GM12878 (cell line): Measurements from ENCODE around the gene ABCC9. TPM values are rescaled to one million over a fixed set of nuclear protein-coding genes. Genes with fewer than 3 reads are reported as not detected.

ENCODE experiments used
- ATAC-seq: fragments of 200-7000 bp; cut with Tn5 transposase; 3 replicates; pipeline ENCODE4 v1.9.1; 2020; ENCODE audit warnings: mild to moderate bottlenecking, moderate library complexity
- BruUV-seq: library from RNA; stranded (reverse); fragments of 400-500 nt; replicated peaks from 2 replicates; lab custom pipeline; 2021; lab: Mats Ljungman, UMichigan
- CTCF ChIA-PET: fragments of 300-600 bp; sonication (Branson Sonifier 250); formaldehyde crosslinking; extraction: SDS; loops from one replicate; lab custom pipeline; 2021; ENCODE audit warnings: inconsistent platforms; lab: Yijun Ruan, JAX
- POLR2A ChIA-PET: fragments of 350-600 bp; formaldehyde crosslinking; extraction: SDS; loops from one replicate; lab custom pipeline; 2021; ENCODE audit warnings: inconsistent platforms; lab: Charles Lee
- RAD21 ChIA-PET: fragments of 300-600 bp; sonication (Branson Sonifier 250); formaldehyde crosslinking; loops from one replicate; lab custom pipeline; 2023; ENCODE audit warnings: antibody characterized with exemption; ENCODE audit not compliant: unreplicated experiment; lab: Charles Lee
- SMC1A ChIA-PET: fragments of 300-600 bp; sonication (Branson Sonifier 250); formaldehyde crosslinking; loops from one replicate; lab custom pipeline; 2023; ENCODE audit not compliant: unreplicated experiment, uncharacterized antibody; lab: Charles Lee
- DNase-seq: peaks from one replicate; pipeline ENCODE4 v3.0.0-alpha.2; 2011; ENCODE audit warnings: low read depth, low spot score
- FAIRE-seq: peaks from 3 replicates; lab custom pipeline; 2011; peaks lifted over from hg19 to GRCh38; lab: Jason Lieb, UNC
- H2AFZ ChIP-seq: 2 replicates; pipeline ENCODE4 v1.6.0; 2011; ENCODE audit warnings: low read depth, low read length, control low read depth; ENCODE audit not compliant: control insufficient read depth
- H3K27ac ChIP-seq: 2 replicates; pipeline ENCODE4 v1.5.1; 2011; ENCODE audit warnings: control low read depth; ENCODE audit not compliant: control insufficient read depth, insufficient read depth
- H3K27me3 ChIP-seq, 2 experiments: replicated peaks in 1 of 2; 2 replicates each; pipeline versions ENCODE4 v1.6.0 to v1.6.1; 2011; ENCODE audit warnings: low read length in 1 of 2; ENCODE audit not compliant: control insufficient read depth in 2 of 2, insufficient read depth in 2 of 2
- H3K36me3 ChIP-seq, 2 experiments: 2 replicates each; pipeline ENCODE4 v1.5.1; 2011; ENCODE audit warnings: low read length in 1 of 2; ENCODE audit not compliant: control insufficient read depth in 2 of 2, insufficient read depth in 2 of 2
- H3K4me1 ChIP-seq: 2 replicates; pipeline ENCODE4 v1.6.1; 2011; ENCODE audit warnings: mild to moderate bottlenecking, low read length, moderate library complexity, mixed read lengths; ENCODE audit not compliant: control insufficient read depth, insufficient read depth
- H3K4me2 ChIP-seq: 2 replicates; pipeline ENCODE4 v1.6.0; 2011; ENCODE audit warnings: control low read depth; ENCODE audit not compliant: control insufficient read depth, insufficient read depth
- H3K4me3 ChIP-seq: fragments of 200-600 bp; sonication (generic); 2 replicates; pipeline ENCODE4 v1.5.1; 2016
- H3K79me2 ChIP-seq: 2 replicates; pipeline ENCODE4 v1.6.0; 2011; ENCODE audit warnings: low read length; ENCODE audit not compliant: control insufficient read depth, insufficient read depth
- H3K9ac ChIP-seq: 2 replicates; pipeline ENCODE4 v1.8.0; 2011; ENCODE audit warnings: low read length, control low read depth, mixed read lengths; ENCODE audit not compliant: control insufficient read depth, insufficient read depth
- H3K9me3 ChIP-seq: replicated peaks from 3 replicates; pipeline ENCODE4 v1.5.1; 2011; ENCODE audit warnings: mild to moderate bottlenecking, low read length; ENCODE audit not compliant: control insufficient read depth, insufficient read depth
- H4K20me1 ChIP-seq: 2 replicates; pipeline ENCODE4 v1.6.0; 2011; ENCODE audit not compliant: control insufficient read depth, insufficient read depth
- ASH2L ChIP-seq: fragments of 300-600, 200-600 bp; sonication (generic); IDR thresholded peaks from 2 replicates; pipeline ENCODE4 v1.6.1; 2017; ENCODE audit warnings: low read depth, mild to moderate bottlenecking, borderline replicate concordance
- BMI1 ChIP-seq: fragments of 450-650 bp; IDR thresholded peaks from 2 replicates; pipeline ENCODE4 v1.6.1; 2016; ENCODE audit warnings: mild to moderate bottlenecking, moderate library complexity, borderline replicate concordance
- BRCA1 ChIP-seq: IDR thresholded peaks from 2 replicates; pipeline ENCODE4 v1.6.1; 2011; ENCODE audit warnings: low read depth, low read length, improper control_type of control experiment
- CBFB ChIP-seq: IDR thresholded peaks from 2 replicates; pipeline ENCODE4 v1.6.1; 2016; ENCODE audit warnings: antibody characterized with exemption, low read depth
- CREM ChIP-seq: IDR thresholded peaks from 2 replicates; pipeline ENCODE4 v1.6.1; 2014; ENCODE audit warnings: antibody characterized with exemption, low read depth
- EGR1 ChIP-seq, 2 experiments: IDR thresholded peaks; 1 replicate in 1 of 2; 2 replicates in 1 of 2; pipeline ENCODE4 v1.6.1; 2011 to 2012; ENCODE audit warnings: low read depth in 2 of 2, low read length in 2 of 2, borderline replicate concordance in 1 of 2, mild to moderate bottlenecking in 1 of 2, moderate library complexity in 1 of 2
- MEF2B ChIP-seq: fragments of 450-650 bp; IDR thresholded peaks from 2 replicates; pipeline ENCODE4 v1.6.1; 2018; ENCODE audit warnings: mild to moderate bottlenecking, moderate library complexity; ENCODE audit not compliant: partially characterized antibody, poor library complexity, severe bottlenecking
- NR2C1 ChIP-seq: fragments of 450-650 bp; IDR thresholded peaks from 2 replicates; pipeline ENCODE4 v1.6.1; 2017; ENCODE audit warnings: antibody characterized with exemption, mild to moderate bottlenecking, moderate library complexity
- PAX5 ChIP-seq: IDR thresholded peaks from 2 replicates; pipeline ENCODE4 v1.6.1; 2011; ENCODE audit warnings: low read depth, low read length, borderline replicate concordance
- SMARCA5 ChIP-seq: fragments of 450-650 bp; IDR thresholded peaks from 2 replicates; pipeline ENCODE4 v1.6.1; 2017; ENCODE audit warnings: mild to moderate bottlenecking
- SRF ChIP-seq, 2 experiments: IDR thresholded peaks; 2 replicates each; pipeline ENCODE4 v1.6.1; 2011; ENCODE audit warnings: low read depth in 2 of 2, low read length in 2 of 2, mild to moderate bottlenecking in 1 of 2, moderate library complexity in 1 of 2
- WGBS: methylation state at CpG from one replicate; pipeline ENCODE4 v1.1.6; 2016; ENCODE audit warnings: low lambda C conversion rate; ENCODE audit not compliant: insufficient replicate concordance, insufficient coverage; ENCODE audit errors: missing lambda C conversion rate; 5-methylcytosine and 5-hydroxymethylcytosine counted together
- in situ Hi-C: fragments of 300-500 bp; cut with MboI; formaldehyde crosslinking; loops from 9 replicates; pipeline ENCODE4 v1.14.3; 2018; ENCODE audit warnings: mixed read lengths
- intact Hi-C: fragments of 100-400 bp; cut with micrococcal nuclease; formaldehyde crosslinking; loops from one replicate; pipeline ENCODE4 v1.14.2; 2022; ENCODE audit not compliant: unreplicated experiment
- polyA plus RNA-seq, 11 experiments: library from polyadenylated mRNA; depleted of rRNA in 4 of 11; unstranded in 6 of 11; stranded (reverse) in 5 of 11; fragments of >200 nt; fragmentation: Nextera tagmentation in 4 of 11; fragmentation: Illumina TruSeq in 1 of 11; extraction: Ambion mirVana in 4 of 11; extraction: Trizol in 1 of 11; gene quantifications; 1 replicate in 1 of 11; 2 replicates in 10 of 11; pipeline versions ENCODE4 v1.2.1 to v1.2.3, GENCODE V29; 2011 to 2016; ENCODE audit warnings: inconsistent platforms in 2 of 11, missing spikeins in 2 of 11, low read depth in 1 of 11
- total RNA-seq, 4 experiments: library from RNA; depleted of rRNA in 3 of 4; stranded (reverse); fragments of >200 nt in 3 of 4; fragmentation: Illumina TruSeq in 1 of 4; extraction: Trizol in 1 of 4; gene quantifications; 2 replicates each; pipeline versions ENCODE4 v1.2.1 to v1.2.3, GENCODE V29; 2013 to 2021
- TF ChIP-seq, protein P1 (sequence below): fragments of 450-650 bp; IDR thresholded peaks from 2 replicates; pipeline ENCODE4 v1.6.1; 2017; ENCODE audit warnings: mild to moderate bottlenecking, moderate library complexity
- TF ChIP-seq, protein P2 (sequence below): IDR thresholded peaks from 2 replicates; pipeline ENCODE4 v1.6.1; 2011; ENCODE audit warnings: low read depth, mild to moderate bottlenecking, low read length, moderate library complexity, borderline replicate concordance; ENCODE audit errors: extremely low read depth
- TF ChIP-seq, protein P3 (sequence below): IDR thresholded peaks from 2 replicates; pipeline ENCODE4 v1.6.1; 2012; ENCODE audit warnings: low read depth, low read length, improper control_type of control experiment

ABCC9 gene
- total and polyA plus RNA-seq, 10 of the 15 experiments (the other 5 are each of a cell fraction or from before 2014, with no cell fraction given) = under 0.01 to 0.10 (median 0.04) TPM; not detected in 2

DNA sequence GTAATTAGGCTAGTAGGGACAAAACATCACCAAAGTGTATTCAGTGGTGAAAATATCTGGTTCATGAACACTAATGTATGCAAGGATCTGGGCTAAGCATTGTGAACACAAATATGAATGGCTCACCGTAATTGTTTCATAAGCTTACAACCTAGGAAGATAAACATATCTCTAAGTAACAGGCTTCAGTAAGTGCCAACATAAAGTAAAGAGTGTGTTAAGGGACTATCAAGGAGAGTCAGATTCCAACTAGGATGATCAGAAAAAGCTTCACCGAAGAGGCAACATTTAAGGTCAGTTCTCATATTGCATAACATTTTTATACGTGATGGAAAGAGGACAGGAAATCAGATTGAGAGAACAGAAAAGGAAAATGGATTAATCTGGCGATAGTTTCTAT, 29.4 kb downstream of the ABCC9 start (continued):
- TF ChIP-seq, protein P1, sequence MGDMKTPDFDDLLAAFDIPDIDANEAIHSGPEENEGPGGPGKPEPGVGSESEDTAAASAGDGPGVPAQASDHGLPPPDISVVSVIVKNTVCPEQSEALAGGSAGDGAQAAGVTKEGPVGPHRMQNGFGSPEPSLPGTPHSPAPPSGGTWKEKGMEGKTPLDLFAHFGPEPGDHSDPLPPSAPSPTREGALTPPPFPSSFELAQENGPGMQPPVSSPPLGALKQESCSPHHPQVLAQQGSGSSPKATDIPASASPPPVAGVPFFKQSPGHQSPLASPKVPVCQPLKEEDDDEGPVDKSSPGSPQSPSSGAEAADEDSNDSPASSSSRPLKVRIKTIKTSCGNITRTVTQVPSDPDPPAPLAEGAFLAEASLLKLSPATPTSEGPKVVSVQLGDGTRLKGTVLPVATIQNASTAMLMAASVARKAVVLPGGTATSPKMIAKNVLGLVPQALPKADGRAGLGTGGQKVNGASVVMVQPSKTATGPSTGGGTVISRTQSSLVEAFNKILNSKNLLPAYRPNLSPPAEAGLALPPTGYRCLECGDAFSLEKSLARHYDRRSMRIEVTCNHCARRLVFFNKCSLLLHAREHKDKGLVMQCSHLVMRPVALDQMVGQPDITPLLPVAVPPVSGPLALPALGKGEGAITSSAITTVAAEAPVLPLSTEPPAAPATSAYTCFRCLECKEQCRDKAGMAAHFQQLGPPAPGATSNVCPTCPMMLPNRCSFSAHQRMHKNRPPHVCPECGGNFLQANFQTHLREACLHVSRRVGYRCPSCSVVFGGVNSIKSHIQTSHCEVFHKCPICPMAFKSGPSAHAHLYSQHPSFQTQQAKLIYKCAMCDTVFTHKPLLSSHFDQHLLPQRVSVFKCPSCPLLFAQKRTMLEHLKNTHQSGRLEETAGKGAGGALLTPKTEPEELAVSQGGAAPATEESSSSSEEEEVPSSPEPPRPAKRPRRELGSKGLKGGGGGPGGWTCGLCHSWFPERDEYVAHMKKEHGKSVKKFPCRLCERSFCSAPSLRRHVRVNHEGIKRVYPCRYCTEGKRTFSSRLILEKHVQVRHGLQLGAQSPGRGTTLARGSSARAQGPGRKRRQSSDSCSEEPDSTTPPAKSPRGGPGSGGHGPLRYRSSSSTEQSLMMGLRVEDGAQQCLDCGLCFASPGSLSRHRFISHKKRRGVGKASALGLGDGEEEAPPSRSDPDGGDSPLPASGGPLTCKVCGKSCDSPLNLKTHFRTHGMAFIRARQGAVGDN = no peak
- TF ChIP-seq MEF2B = no peak
- TF ChIP-seq, protein P2, sequence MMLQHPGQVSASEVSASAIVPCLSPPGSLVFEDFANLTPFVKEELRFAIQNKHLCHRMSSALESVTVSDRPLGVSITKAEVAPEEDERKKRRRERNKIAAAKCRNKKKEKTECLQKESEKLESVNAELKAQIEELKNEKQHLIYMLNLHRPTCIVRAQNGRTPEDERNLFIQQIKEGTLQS = no peak
- no peak for TF ChIP-seq BRCA1
- TF ChIP-seq SMARCA5 = no peak
- no peak for TF ChIP-seq PAX5

DNA sequence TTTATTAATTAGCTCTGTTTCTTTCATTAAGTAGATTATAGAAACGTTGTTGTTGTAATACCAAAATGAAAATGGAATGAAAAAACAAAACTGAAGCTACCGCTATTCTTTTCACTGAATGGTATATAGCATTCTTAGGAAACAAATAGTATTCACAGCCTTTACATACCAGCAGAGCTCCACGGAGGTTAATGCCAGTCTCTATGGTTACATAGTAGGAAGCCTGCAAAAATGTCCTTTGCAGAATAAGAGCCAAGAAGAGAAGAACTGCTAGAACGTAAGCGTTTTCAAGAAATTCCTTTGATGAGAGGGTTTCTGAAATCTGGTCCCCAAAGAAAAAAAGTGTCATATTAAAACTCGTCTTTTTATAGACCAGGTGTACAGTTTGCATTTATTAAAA, 30.6 kb downstream of the ABCC9 start:
- Histone ChIP-seq H3K4me2 (no peak overlapping the region), H3K9ac (no peak overlapping the region), H3K27me3 (no peaks in the 10 kb centered on the region), H3K27ac (no peak overlapping the region), H2AFZ (no peak overlapping the region), H4K20me1 (no peaks in the 10 kb centered on the region), H3K79me2 (no peaks in the 10 kb centered on the region), H3K9me3 (no peaks in the 10 kb centered on the region), H3K4me1 (no peaks in the 10 kb centered on the region), H3K4me3 (no peak overlapping the region), H3K36me3 (no peaks in the 10 kb centered on the region)
- TF ChIP-seq NR2C1 (no peak), EGR1 (IDR thresholded peaks at IDR 0.05; ENCODE audit: borderline replicate concordance in 1 of 2, low read depth in 2 of 2, low read length in 2 of 2) (no peak), BMI1 (no peak), ASH2L (no peak), CBFB (no peak), CREM (no peak), SRF (IDR thresholded peaks at IDR 0.05; ENCODE audit: low read depth in 2 of 2, low read length in 2 of 2) (no peak)
- TF ChIP-seq, protein P3, sequence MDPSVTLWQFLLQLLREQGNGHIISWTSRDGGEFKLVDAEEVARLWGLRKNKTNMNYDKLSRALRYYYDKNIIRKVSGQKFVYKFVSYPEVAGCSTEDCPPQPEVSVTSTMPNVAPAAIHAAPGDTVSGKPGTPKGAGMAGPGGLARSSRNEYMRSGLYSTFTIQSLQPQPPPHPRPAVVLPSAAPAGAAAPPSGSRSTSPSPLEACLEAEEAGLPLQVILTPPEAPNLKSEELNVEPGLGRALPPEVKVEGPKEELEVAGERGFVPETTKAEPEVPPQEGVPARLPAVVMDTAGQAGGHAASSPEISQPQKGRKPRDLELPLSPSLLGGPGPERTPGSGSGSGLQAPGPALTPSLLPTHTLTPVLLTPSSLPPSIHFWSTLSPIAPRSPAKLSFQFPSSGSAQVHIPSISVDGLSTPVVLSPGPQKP = no peak
- WGBS = 24% methylated on average over 6 of the region's 6 CpGs
- in situ Hi-C loops = no loop called here
- ChIA-PET RAD21 (no interaction called here), POLR2A (no interaction called here), CTCF (interaction anchor here (0.6 kb wide), 1 partner anchor 84 kb away, joined by 4 read pairs; no protein-coding TSS in a partner anchor), SMC1A (interaction anchor here (0.6 kb wide), 1 partner anchor 953 kb away, joined by 4 read pairs; no protein-coding TSS in a partner anchor)
- DNase-seq (no peak), FAIRE-seq (no peak), ATAC-seq (no peak)
- BruUV-seq = no TSS peak
- intact Hi-C loops = no loop called here
